T-helper 1 cell treated with Interleukin-12 subunit alpha and Interleukin-12 subunit beta and Interleukin-4 antibody, amounts not matched to agents 30 ng/mL and 1 ng/mL, for 36 hours (primary cell): ENCODE measurements around the gene OLIG2. TPM values are rescaled to one million over a fixed set of nuclear protein-coding genes. Genes with fewer than 3 reads are reported as not detected.

ENCODE experiments used
- intact Hi-C: fragments of 100-400 bp; cut with micrococcal nuclease; formaldehyde crosslinking; loops from one replicate; pipeline ENCODE4 v1.15.1; 2024
- total RNA-seq: library from RNA; stranded (reverse); gene quantifications from 2 replicates; pipeline ENCODE4 v1.2.3, GENCODE V29; 2022

OLIG2 gene
- total RNA-seq = not detected in 2 replicates

- intact Hi-C loops = no loop called here
Observed at GRCh38 chr21:33025489-33026442, at the start of gene OLIG2. OLIG2 (plus strand) TSS chr21:33025935; CDS start chr21:33026863, 928 bp downstream.

DNA sequence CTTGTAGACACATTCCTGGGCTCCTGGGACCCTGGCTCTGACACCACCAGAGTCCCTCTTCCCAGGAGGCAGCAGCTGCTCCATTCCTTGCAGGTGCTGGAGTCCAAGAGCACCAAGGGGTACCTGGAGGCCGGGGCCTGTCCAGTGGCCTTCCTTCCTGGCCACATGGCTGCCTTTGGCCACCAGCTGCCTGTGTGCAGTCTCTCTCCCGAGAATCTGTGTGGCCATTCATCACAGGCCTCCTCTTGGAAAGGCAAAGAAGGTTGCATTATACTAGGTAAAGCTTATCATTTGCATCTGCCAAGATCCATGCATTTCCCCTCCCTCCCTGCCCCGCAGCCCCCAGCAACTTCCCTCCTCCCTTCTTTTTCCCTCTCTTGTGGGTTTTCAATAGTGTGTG, 48.9 kb upstream of the OLIG2 start:
- intact Hi-C loops = no loop called here

DNA sequence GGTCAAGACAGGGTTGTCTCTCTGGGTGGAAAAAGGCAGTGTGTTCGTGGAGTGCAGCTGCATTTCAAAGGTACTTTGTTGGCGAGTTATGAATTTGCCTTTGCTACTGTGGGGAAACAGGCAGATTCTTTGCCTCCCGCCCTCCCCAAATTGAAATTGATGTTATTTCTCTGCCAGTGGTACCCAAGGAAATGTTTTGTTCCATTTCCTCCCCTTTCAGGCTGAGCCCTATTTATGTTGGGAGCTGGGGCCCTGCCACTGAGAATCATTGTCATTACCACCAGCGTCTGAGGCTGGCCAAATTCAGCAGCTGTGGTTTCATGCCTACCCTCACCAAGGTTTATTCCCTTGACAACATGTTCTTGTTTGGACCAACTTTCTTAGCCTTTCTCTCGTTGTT, 48.5 kb upstream of the OLIG2 start:
- intact Hi-C loops = no loop called here

GRCh38 chr21:32978331-32979270, 47.1 kb upstream of the OLIG2 start:
- intact Hi-C loops = no loop called here

- intact Hi-C loops = no loop called here
Observed at GRCh38 chr21:32979598-32980268, 46.0 kb upstream of the OLIG2 start.

DNA sequence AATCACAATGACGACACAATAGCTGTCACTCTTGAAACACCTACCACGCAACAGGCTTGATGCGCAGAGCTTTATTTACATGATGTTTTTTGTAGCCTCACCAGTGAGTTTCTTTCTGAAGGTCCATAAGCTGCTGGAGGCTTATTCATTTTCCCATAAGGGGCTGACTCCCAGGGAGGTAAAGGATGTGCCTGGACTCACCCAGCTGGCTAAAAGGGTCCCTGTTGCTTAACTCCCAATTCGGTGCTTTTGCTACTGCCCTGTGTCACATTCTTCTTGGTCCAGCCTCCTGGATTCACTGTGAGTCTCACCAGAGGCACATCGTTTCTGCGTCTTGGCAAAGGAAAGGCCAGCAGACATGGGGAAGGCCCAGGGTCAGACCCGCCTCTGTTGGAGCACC, 44.6 kb upstream of the OLIG2 start:
- intact Hi-C loops = no loop called here

- intact Hi-C loops = no loop called here
Observed at GRCh38 chr21:32990666-32991065, 35.1 kb upstream of the OLIG2 start.

GRCh38 chr21:32991361-32991760, 34.4 kb upstream of the OLIG2 start:
- intact Hi-C loops = no loop called here

DNA sequence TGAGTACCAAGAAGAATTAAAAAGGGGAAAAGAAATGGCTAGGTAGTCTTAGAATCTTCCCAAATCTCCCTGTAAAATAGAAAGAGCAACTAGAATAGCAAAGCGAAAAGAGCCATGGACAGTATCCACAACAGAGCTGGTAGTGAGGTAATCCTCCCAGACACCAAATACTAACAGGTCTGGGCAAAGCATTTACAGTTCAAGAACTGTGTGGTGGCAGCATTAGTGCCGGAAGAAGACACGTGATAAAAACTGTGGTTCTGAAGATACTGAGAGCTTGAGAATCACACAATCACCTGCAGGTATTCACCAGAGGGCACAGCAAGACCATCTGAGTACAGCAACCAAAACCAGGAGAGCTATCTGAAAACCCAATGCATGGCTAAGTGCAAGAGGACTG, 31.8 kb upstream of the OLIG2 start:
- intact Hi-C loops = loop anchor here (1.0 to 2.0 kb wide), 2 partner anchors 203 to 451 kb away; no protein-coding TSS in a partner anchor

DNA sequence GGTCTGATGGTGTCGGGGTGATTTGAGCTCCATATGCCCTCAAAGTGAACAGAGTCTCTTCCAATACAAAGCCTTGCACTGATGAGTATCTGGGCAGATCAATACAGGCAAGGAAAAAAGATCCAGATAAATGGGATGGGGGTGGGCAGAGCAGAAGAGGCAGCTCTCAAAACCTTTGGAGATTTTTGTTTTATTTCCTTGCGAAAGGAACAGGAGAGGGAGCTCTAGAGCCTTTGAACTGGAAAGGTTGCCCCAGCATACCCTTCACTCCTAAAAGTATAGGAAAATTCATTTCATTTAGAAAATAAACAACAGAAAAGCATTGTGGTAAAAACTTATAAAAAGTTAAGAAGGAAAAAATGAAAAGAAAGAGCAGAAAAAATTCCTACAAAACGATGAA, 31.4 kb upstream of the OLIG2 start:
- intact Hi-C loops = loop anchor here (1.0 to 2.0 kb wide), 2 partner anchors 202 to 451 kb away; no protein-coding TSS in a partner anchor

- intact Hi-C loops = no loop called here
Observed at GRCh38 chr21:33007747-33008146, 18.0 kb upstream of the OLIG2 start.

DNA sequence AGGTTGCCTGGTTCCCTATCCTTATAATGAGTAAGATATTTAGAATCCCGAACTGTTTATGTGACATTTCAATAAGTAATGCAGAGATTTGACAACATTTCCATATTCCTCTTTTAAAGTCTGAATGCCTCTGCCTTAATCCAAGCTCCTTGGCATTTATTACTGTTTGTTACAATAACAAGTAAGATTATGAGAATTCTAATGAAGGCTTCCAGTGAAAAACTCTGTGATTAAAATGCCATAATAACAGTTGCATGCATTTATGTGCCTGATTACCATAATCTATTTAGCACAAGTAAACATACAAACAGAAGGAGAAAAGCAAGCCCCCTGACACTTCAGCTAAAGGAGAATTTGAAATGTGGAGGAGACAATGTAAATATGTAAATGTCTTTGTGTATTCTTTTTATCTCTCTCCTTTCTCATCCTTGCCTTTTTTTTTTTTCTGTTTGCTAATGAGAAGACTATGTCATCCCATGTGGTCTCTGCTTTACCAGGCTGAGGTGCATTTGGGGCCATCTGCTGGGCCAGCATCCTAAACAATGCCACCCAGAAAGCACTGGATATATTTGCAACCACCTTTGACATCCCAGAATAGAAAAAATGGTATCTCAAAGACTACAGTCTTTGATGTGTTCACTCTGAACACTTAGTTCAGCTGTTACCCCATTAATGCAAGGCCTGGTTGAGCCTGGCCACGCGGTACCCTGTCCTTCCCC, 17.2 kb upstream of the OLIG2 start:
- intact Hi-C loops = no loop called here

GRCh38 chr21:33010931-33011330, 14.8 kb upstream of the OLIG2 start:
- intact Hi-C loops = loop anchor here (10.0 kb wide), 1 partner anchor 176 kb away; no protein-coding TSS in a partner anchor

- intact Hi-C loops = loop anchor here (10.0 kb wide), 1 partner anchor 177 kb away; no protein-coding TSS in a partner anchor
Observed at GRCh38 chr21:33011462-33011861, 14.3 kb upstream of the OLIG2 start.

- intact Hi-C loops = loop anchor here (10.0 kb wide), 1 partner anchor 179 kb away; no protein-coding TSS in a partner anchor
Observed at GRCh38 chr21:33013626-33014025, 12.1 kb upstream of the OLIG2 start.

- intact Hi-C loops = loop anchor here (10.0 kb wide), 1 partner anchor 180 kb away; no protein-coding TSS in a partner anchor
Observed at GRCh38 chr21:33014331-33014730, 11.4 kb upstream of the OLIG2 start.

DNA sequence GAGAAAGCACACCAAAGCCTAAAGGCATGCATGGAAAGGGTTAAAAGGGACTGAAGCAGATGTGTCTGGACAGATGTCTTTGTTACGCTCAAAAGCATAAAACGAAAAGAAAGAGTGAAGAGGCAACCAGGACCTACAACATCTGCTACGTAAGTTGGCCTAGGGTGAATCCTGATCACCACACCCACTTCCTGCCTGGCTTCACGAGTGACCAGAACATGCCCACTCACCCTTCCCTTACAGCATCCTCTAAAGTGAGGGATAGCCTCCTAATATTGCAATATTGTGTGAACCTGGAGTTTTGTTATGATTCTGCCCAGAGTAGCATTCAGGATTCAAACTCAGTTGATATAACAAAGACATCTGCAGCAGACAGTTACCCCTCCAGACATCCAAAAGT, 10.6 kb upstream of the OLIG2 start:
- intact Hi-C loops = loop anchor here (10.0 kb wide), 1 partner anchor 180 kb away; no protein-coding TSS in a partner anchor

GRCh38 chr21:33015756-33016155, 10.0 kb upstream of the OLIG2 start:
- intact Hi-C loops = loop anchor here (10.0 kb wide), 1 partner anchor 181 kb away; no protein-coding TSS in a partner anchor

DNA sequence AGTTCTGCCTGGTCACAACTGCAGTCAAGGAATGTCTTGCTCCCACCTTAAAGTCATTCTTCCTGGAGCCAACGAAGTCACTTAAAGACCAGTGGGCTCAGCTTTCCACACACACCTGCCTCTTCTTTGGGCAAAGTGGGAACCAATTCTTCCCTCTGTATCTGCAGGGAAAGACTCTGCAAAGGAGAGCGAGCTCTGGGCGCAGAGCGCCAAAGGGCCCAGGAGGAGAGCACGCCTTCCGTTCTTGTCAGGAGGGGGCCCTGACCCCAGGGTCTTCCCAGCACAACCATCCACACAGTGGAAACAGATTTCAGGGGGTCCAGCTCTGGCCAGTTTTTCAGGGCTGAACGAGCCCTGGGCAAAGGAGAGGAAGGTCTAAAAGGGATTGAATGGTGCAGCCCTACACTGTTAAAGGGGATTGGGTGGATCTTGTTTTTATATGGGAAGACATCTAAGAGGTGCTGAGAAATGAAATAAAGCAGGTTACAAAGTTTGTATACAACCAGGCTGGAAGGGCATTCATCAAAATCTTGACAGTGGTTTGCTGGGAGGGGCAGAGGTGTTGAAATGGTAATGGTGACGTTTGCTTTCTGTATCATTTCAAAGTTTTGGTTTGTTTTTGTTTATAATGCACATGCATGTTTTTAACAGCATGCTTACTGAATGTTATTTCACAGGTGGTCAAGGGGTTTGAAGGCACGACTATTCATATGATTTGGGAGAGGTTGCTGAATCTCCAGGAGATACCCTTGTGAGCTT, 6.8 kb upstream of the OLIG2 start:
- intact Hi-C loops = loop anchor here (10.0 kb wide), 1 partner anchor 184 kb away; no protein-coding TSS in a partner anchor
